ENCODE data around the gene MTHFD1L.

- TF ChIP-seq CTCF (conservative IDR thresholded peaks at IDR 0.05) (no peak), ZFX (IDR thresholded peaks at IDR 0.05) (no peak)
These were observed 242.5 kb downstream of the MTHFD1L start for GRCh38 chr6:151107897-151108427.

Measured in C4-2B (cell line).